ENCODE measurements around the gene FERMT3. TPM values are rescaled to one million over a fixed set of nuclear protein-coding genes. Genes with fewer than 3 reads are reported as not detected.
"Not testable (repeated sequence)": the region's sequence is repeated elsewhere in the genome, so short reads cannot be mapped to it uniquely, and the experiment has no call there.

Gene FERMT3
- total RNA-seq (100 to 1,000 TPM in 4 of 5 experiments, 10 to 100 TPM in 1; 77.1 to 209 (median 120) TPM), polyA plus RNA-seq (100 to 1,000 TPM; 119 to 186 TPM), total RNA-seq (92.1 reads per million, percentile 83 among the genes with 10 or more reads in this experiment)

DNA sequence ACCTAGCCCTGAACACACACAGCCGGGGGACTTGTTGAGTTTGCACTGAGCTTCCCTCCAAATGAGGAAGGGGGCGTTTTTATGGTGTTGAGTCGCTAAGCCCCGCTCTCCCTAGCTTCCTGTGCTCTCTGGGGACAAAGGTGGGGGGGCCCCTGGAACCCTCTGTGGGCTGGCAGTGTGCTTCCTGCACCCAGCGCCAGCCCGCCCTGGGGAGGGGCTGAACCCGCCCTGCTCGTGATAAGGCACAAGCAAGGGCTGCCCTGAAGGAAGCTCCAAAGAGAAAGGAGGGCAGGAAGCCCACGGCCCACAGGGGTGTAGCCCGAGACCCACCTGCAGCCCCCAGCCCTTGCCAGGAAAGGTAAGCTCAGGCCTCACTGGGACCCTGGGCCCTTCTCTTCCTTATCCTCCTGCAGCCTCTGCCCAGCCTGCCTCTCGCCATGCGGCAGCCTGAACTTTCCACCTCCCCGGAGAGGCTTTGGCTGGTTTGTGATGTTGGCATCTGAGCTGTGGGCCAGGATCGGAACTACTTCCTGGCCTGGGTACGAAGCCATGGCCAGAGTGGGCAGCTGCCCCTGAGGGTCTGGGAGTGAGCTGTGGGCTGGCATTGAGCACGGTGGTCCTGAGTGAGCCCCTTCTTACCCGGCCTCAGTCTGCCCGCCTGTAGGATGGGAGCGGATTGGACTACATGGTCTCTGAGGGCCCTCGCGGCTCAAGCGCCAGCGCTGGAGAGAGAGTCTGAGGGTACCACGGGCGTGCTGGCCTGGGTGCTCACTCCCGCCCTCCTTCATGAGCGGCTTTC, at the start of gene FERMT3:
Gene FERMT3, plus strand, starts transcription at position 265 of the 799 bp plus-strand sequence. CDS start 644 bp downstream, outside the sequence.
- intact Hi-C loops (cut with micrococcal nuclease), result loop anchor here (1.0 to 5.0 kb wide), 7 partner anchors 19 to 151 kb away; partner anchors contain the start of genes FKBP2 (in 2 of the 2), ESRRA (in 1 of the 2), GPR137 (in 1 of the 2) and NUDT22 (in 1 of the 2)
- peaks cover 29 to 53% (median 37%) of the 10 kb centered on the region in 7 donors for H3K4me1 Mint-ChIP-seq
- peak within 1 kb of the TSS; percentile 89 to 96 (median 94) for H3K4me3 Mint-ChIP-seq
- POLR2A ChIA-PET, result interaction anchor here (0.5 to 11.2 kb wide), 22 partner anchors 10 to 1616 kb away, joined by 3 to 220 read pairs (median 9); partner anchors contain the start of genes BAD, CATSPERZ, CCDC88B and DNAJC4
- Histone ChIP-seq H3K4me1 (ENCODE audit: control insufficient read depth in 2 of 2, insufficient read depth in 2 of 2, low read length in 2 of 2) (peaks cover 28 to 32% of the 10 kb centered on the region in 2 donors), H3K9me3 (ENCODE audit: control insufficient read depth in 2 of 3, low read length in 3 of 3) (no peaks in the 10 kb centered on the region), H3K4me3 (ENCODE audit: low read length) (peak within 1 kb of the TSS; percentile 99), H3K27ac (ENCODE audit: low read depth, low read length) (peak within 1 kb of the TSS; percentile 88), H3K36me3 (ENCODE audit: control insufficient read depth in 2 of 3, insufficient read depth in 3 of 3, low read length in 3 of 3) (peaks cover 0 to 65% (median 8%) of the 10 kb centered on the region in 3 experiments), H3K27me3 (ENCODE audit: control insufficient read depth in 2 of 2, insufficient read depth in 2 of 2, low read length in 2 of 2) (no peaks in the 10 kb centered on the region)
- H3K9me3 Mint-ChIP-seq, result no peaks in the 10 kb centered on the region
- DNase-seq (peak; percentile 43 to 78 (median 74)), ATAC-seq (peak; percentile 57)
- no peaks in the 10 kb centered on the region for H3K27me3 Mint-ChIP-seq
- peaks cover 0 to 39% (median 15%) of the 10 kb centered on the region in 5 donors for H3K36me3 Mint-ChIP-seq
- peak within 1 kb of the TSS; percentile 86 to 95 (median 92) for H3K27ac Mint-ChIP-seq
- CTCF ChIA-PET, result interaction anchor here (0.6 to 7.4 kb wide), 16 partner anchors 8 to 1590 kb away, joined by 3 to 165 read pairs (median 11); partner anchors contain the start of genes CATSPERZ, ESRRA, FKBP2 and NUDT22

- intact Hi-C loops (cut with micrococcal nuclease), result loop anchor here in 1 of 2 donors (10.0 kb wide), 1 partner anchor 1123 kb away; no protein-coding TSS in a partner anchor
- Histone ChIP-seq H3K4me3 (ENCODE audit: low read length) (no peak overlapping the region), H3K36me3 (ENCODE audit: control insufficient read depth in 2 of 3, insufficient read depth in 3 of 3, low read length in 3 of 3) (no peaks in the 10 kb centered on the region), H3K9me3 (ENCODE audit: control insufficient read depth in 2 of 3, low read length in 3 of 3) (no peaks in the 10 kb centered on the region), H3K27me3 (ENCODE audit: control insufficient read depth in 2 of 2, insufficient read depth in 2 of 2, low read length in 2 of 2) (no peaks in the 10 kb centered on the region), H3K27ac (ENCODE audit: low read depth, low read length) (no peak overlapping the region), H3K4me1 (ENCODE audit: control insufficient read depth in 2 of 2, insufficient read depth in 2 of 2, low read length in 2 of 2) (no peaks in the 10 kb centered on the region)
- Mint-ChIP-seq H3K27ac (peak overlapping the region in 1 of 9 donors; percentile 3), H3K9me3 (no peaks in the 10 kb centered on the region), H3K27me3 (peaks cover 0 to 5% (median 0%) of the 10 kb centered on the region in 5 donors), H3K36me3 (no peaks in the 10 kb centered on the region), H3K4me1 (peaks cover 0 to 9% (median 0%) of the 10 kb centered on the region in 7 donors), H3K4me3 (no peak overlapping the region)
- DNase-seq (no peak), ATAC-seq (no peak)
- CTCF ChIA-PET, result no interaction called here
- POLR2A ChIA-PET, result no interaction called here
Observed at GRCh38 chr11:64157631-64158394, 48.7 kb upstream of the FERMT3 start.

- no peaks in the 10 kb centered on the region for H3K36me3 Mint-ChIP-seq
- DNase-seq (no peak), ATAC-seq (no peak)
- POLR2A ChIA-PET, result interaction anchor here (0.6 kb wide), 1 partner anchor 42 kb away, joined by 4 read pairs; no protein-coding TSS in a partner anchor
- Histone ChIP-seq H3K36me3 (ENCODE audit: control insufficient read depth in 2 of 3, insufficient read depth in 3 of 3, low read length in 3 of 3) (no peaks in the 10 kb centered on the region), H3K4me1 (ENCODE audit: control insufficient read depth in 2 of 2, insufficient read depth in 2 of 2, low read length in 2 of 2) (peaks cover 0 to 5% of the 10 kb centered on the region in 2 donors), H3K4me3 (ENCODE audit: low read length) (no peak overlapping the region), H3K27me3 (ENCODE audit: control insufficient read depth in 2 of 2, insufficient read depth in 2 of 2, low read length in 2 of 2) (no peaks in the 10 kb centered on the region), H3K9me3 (ENCODE audit: control insufficient read depth in 2 of 3, low read length in 3 of 3) (no peaks in the 10 kb centered on the region), H3K27ac (ENCODE audit: low read depth, low read length) (no peak overlapping the region)
- H3K4me1 Mint-ChIP-seq, result peaks cover 0 to 10% (median 7%) of the 10 kb centered on the region in 7 donors
- intact Hi-C loops (cut with micrococcal nuclease), result no loop called here
- H3K27me3 Mint-ChIP-seq, result no peaks in the 10 kb centered on the region
- H3K9me3 Mint-ChIP-seq, result no peaks in the 10 kb centered on the region
- H3K27ac Mint-ChIP-seq, result no peak overlapping the region
- no peak overlapping the region for H3K4me3 Mint-ChIP-seq
- CTCF ChIA-PET, result interaction anchor here (1.6 kb wide), 1 partner anchor 26 kb away, joined by 3 read pairs; no protein-coding TSS in a partner anchor
Observed at GRCh38 chr11:64161037-64161436, 45.5 kb upstream of the FERMT3 start.

DNA sequence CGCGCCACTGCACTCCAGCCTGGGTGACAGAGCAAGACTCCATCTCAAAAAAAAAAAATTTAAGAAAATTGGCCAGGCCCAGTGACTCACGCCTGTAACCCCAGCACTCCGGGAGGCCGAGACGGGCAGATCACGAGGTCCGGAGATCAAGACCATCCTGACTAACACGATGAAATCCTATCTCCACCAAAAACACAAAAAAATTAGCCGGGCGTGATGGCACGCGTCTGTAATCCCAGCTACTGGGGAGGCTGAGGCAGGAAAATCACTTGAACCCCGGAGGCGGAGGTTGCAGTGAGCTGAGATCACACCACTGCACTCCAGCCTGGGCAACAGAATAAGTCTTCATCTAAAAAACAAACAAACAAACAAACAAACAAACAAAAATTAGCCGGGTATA, 43.8 kb upstream of the FERMT3 start:
- H3K4me3 ChIP-seq (ENCODE audit: low read length); intact Hi-C loops (cut with micrococcal nuclease); H3K4me1 ChIP-seq (ENCODE audit: control insufficient read depth in 2 of 2, insufficient read depth in 2 of 2, low read length in 2 of 2); H3K4me3 Mint-ChIP-seq; H3K9me3 ChIP-seq (ENCODE audit: control insufficient read depth in 2 of 3, low read length in 3 of 3); H3K9me3 Mint-ChIP-seq; H3K27me3 ChIP-seq (ENCODE audit: control insufficient read depth in 2 of 2, insufficient read depth in 2 of 2, low read length in 2 of 2); H3K27me3 Mint-ChIP-seq; DNase-seq; H3K27ac ChIP-seq (ENCODE audit: low read depth, low read length); H3K27ac Mint-ChIP-seq; H3K36me3 ChIP-seq (ENCODE audit: control insufficient read depth in 2 of 3, insufficient read depth in 3 of 3, low read length in 3 of 3); H3K36me3 Mint-ChIP-seq; ATAC-seq: not testable (repeated sequence)
- ChIA-PET CTCF (interaction anchor here (0.7 to 1.1 kb wide), 2 partner anchors 10 to 130 kb away, joined by 3 to 4 read pairs; no protein-coding TSS in a partner anchor), POLR2A (interaction anchor here (0.5 kb wide), 1 partner anchor 14 kb away, joined by 3 read pairs; no protein-coding TSS in a partner anchor)
- H3K4me1 Mint-ChIP-seq, result peaks cover 7 to 16% (median 13%) of the 10 kb centered on the region in 7 donors

DNA sequence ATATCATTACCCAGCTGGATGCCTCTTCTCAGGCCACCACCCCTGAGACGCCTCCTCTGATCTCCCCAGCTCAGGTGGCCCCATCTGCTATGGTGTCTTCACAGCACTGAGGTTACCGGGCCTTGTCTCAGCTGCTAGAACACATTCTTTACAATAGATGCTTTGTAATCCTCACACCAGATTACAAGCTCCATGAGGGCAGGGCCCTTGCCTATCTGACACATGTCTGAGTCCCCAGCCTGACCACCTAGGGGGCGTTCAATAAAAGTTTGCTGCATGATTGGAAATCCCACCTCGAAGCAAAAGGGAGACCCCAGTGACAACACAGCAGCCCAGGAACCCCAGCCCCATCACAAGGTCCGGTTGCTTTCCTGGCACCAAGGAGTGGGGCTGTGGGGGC, 42.6 kb upstream of the FERMT3 start:
- H3K27me3 Mint-ChIP-seq, result no peaks in the 10 kb centered on the region
- DNase-seq (no peak), ATAC-seq (no peak)
- peaks cover 7 to 22% (median 16%) of the 10 kb centered on the region in 7 donors for H3K4me1 Mint-ChIP-seq
- no peak overlapping the region for H3K4me3 ChIP-seq (ENCODE audit: low read length)
- no peaks in the 10 kb centered on the region for H3K9me3 ChIP-seq (ENCODE audit: control insufficient read depth in 2 of 3, low read length in 3 of 3)
- H3K4me3 Mint-ChIP-seq, result peak overlapping the region in 7 of 10 donors; percentile 12 to 91 (median 42)
- POLR2A ChIA-PET, result interaction anchor here (1.2 kb wide), 1 partner anchor 21 kb away, joined by 4 read pairs; no protein-coding TSS in a partner anchor
- intact Hi-C loops (cut with micrococcal nuclease), result no loop called here
- H3K4me1 ChIP-seq (ENCODE audit: control insufficient read depth in 2 of 2, insufficient read depth in 2 of 2, low read length in 2 of 2), result peaks cover 0 to 5% of the 10 kb centered on the region in 2 donors
- H3K9me3 Mint-ChIP-seq, result no peaks in the 10 kb centered on the region
- no peaks in the 10 kb centered on the region for H3K36me3 ChIP-seq (ENCODE audit: control insufficient read depth in 2 of 3, insufficient read depth in 3 of 3, low read length in 3 of 3)
- no peak overlapping the region for H3K27ac ChIP-seq (ENCODE audit: low read depth, low read length)
- no peaks in the 10 kb centered on the region for H3K27me3 ChIP-seq (ENCODE audit: control insufficient read depth in 2 of 2, insufficient read depth in 2 of 2, low read length in 2 of 2)
- CTCF ChIA-PET, result interaction anchor here (0.6 kb wide), 1 partner anchor 253 kb away, joined by 3 read pairs; no protein-coding TSS in a partner anchor
- no peaks in the 10 kb centered on the region for H3K36me3 Mint-ChIP-seq
- peak overlapping the region in 2 of 9 donors; percentile 3 to 20 for H3K27ac Mint-ChIP-seq
